Renal pelvis (tissue), 4 donors: ENCODE data around the gene PPP1R11. TPM values are rescaled to one million over a fixed set of nuclear protein-coding genes. Genes with fewer than 3 reads are reported as not detected.

Source experiments
- DNase-seq: peaks from one replicate; pipeline ENCODE4 v3.0.0-alpha.2; 2013
- polyA plus RNA-seq, 3 donors: library from polyadenylated mRNA; unstranded; fragments of 120-200 nt; gene quantifications; one replicate each; pipeline ENCODE4 v1.2.1, GENCODE V29; 2013; ENCODE audit not compliant: insufficient read length in 3 of 3

PPP1R11 gene
- polyA plus RNA-seq, 3 donors = 60.5 to 63.7 (median 62.6) TPM

DNA sequence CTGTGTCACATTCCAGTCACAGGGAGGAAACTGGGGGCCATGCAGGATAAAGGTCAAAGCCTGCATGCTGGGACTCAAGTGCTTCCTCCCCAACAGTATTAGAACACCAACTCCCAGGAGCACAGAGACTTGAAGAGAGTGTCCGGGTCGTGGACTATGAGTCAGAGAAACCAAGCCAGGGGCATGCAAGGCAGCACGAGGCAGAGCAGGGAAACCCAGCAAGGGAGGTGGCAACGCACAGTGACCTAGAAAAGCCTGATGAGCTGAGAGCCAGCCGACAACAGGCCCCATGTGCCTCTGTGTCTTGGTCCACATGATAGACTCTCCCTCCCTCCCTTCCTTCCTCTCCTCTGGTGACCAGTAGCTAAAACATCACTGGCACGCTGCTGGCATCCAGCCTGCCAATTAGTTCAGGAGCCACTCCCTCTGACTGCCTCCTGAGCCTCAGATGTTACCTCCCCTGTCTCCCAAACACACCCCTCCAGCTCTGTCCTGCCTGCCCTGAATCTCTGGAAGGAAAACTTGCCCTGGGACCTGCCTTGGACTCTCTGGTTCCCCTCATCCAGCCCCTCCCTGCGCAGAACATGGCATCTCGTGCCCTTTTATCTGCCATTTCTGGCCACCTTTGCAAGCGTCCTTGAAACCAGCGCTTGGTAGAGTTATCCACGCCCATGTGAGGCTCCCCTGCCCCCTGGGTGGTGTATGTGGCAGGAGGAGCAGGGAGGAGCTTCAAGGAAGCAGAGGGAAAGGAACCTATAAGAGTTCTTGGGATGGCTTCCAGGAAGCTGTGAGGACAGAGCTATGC, 24.8 kb downstream of the PPP1R11 start:
- no peak for DNase-seq

- no peak for DNase-seq
Measured at GRCh38 chr6:30092852-30093543, 26.0 kb downstream of the PPP1R11 start.

DNA sequence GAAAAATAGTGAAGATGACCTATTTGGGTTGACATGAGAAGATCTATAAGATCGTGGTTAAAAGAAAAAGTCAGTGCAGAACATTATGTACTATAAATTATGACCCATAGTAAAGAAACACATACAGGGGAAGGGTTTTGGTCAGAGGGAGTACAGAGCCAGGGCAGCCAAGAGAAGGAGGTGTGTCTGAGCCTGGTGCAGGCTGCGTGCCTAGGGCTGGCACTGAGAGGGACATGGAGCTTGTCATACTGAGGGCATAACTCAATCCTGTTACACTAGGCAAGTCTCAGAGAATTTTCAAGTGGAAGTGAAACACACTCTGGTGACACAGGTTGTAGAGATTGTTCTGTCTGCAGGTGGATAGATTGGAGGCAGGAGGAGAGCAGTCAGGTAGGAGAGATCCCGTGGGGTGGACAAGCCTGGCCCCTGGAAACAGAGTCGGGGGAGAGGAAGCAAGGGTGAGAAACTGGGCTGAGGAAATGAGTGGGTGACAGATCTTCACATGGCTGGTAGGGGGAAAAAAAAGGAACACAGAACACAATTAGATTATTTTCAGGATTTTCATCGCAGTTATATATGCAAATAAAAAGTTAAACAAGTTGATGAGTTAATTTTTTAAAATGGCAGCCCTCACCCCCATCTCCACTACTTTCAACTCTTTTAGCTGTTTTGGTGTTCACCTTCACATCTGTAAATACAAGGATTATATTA, 27.1 kb downstream of the PPP1R11 start:
- no peak for DNase-seq

GRCh38 chr6:30096829-30097228, 29.8 kb downstream of the PPP1R11 start:
- DNase-seq = no peak

- DNase-seq = no peak
Measured at GRCh38 chr6:30097902-30098768, 31.1 kb downstream of the PPP1R11 start.

- no peak for DNase-seq
Measured at GRCh38 chr6:30100154-30100553, 33.2 kb downstream of the PPP1R11 start.

- no peak for DNase-seq
Measured at GRCh38 chr6:30100585-30101443, 33.8 kb downstream of the PPP1R11 start.

DNA sequence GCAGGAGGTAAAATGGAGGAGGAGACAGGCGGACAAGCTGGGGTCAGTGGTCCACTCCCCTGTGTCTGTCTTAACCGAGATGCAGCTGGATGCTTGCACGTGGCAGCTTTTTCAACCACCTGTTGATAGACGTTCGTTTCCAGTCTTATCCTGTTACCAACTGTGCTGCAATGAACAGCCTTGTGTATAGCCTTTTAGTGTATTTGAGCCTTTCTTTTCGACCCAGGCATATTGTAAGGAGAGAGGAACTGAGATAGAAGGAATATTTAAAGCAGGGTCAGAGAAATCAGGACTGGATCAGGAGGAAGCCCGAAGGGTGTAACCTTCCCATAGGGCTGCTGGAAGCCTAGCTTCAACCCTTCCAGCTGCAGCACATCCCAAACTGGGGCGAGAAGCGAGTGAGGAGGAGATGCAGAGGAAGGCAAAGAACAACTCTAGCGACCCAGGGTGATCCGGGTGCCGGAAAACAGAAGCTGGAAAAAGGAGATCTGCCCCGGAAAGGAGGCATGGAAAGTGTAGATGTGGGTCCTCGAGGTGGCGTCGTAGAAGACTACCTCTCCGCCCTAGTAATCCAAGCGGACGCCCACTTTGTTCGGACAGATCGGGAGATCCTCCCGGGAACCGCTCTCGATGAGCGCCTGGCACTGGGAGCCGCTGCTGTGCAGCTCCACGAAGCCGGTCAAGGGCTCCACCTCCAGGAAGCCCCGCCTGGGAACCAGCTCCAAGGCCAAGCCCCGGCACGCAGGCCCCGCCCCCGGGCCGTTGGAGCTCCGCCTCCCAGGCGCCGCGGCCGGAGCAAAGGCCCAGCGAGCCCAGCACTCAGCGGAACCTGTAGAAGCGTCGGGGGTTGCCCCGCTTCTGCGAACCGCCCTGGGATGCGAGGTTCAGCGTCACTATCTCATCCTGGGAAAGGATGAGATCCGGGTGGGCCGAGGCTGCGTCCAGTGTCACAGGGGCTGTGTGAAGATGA, 34.7 kb downstream of the PPP1R11 start:
- DNase-seq = peak; percentile 73

DNA sequence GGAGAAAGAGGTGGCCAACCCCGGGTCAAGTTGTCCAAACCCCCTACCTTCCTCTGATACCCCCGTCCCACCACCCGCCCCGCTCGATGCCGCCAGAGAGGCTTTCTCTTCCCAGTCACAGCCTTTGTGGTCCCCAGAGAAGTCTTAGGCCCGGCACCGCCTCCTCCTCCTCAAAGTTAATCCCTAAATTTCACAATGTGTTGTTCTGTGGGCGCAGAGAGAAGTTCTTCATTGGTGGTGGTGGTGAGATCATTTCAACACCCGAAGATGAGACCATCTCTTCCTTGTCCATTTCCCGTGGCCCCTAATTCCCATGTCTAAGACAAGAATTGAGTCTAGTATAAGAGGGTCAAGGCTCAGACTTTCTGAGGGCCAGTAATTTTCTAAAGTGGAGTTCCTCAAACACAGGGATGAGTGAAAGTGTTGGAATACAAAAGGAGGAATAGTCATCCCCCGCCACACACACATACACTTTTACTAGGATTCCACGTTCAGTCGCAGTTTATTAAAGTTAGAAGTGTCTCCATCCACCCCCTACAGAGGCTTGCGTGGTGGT, 35.5 kb downstream of the PPP1R11 start:
- no peak for DNase-seq

- peak; percentile 87 for DNase-seq
Measured at GRCh38 chr6:30102970-30103871, 36.2 kb downstream of the PPP1R11 start.

- DNase-seq = no peak
Measured at GRCh38 chr6:30103872-30104179, 36.8 kb downstream of the PPP1R11 start.

DNA sequence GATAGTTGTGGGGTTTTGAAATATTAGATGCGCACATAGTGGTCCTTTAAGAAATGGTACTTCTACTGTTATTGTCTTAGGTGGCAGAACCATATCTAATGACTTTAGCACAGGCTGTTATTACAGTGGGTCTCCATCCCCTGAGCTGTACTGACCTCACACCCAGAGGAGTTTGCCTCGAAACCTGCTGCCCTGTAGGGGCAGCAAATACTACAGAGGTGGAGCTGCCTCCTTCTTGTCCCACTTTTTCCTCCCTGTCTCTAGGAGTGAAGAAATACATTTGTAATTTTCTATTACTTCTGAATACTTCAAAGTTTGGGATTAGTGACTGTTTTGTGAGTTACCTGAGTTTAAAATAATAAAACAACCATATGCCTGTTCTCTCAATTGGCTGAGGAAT, 37.7 kb downstream of the PPP1R11 start:
- DNase-seq = no peak

GRCh38 chr6:30111266-30111856, 44.4 kb downstream of the PPP1R11 start:
- no peak for DNase-seq

DNA sequence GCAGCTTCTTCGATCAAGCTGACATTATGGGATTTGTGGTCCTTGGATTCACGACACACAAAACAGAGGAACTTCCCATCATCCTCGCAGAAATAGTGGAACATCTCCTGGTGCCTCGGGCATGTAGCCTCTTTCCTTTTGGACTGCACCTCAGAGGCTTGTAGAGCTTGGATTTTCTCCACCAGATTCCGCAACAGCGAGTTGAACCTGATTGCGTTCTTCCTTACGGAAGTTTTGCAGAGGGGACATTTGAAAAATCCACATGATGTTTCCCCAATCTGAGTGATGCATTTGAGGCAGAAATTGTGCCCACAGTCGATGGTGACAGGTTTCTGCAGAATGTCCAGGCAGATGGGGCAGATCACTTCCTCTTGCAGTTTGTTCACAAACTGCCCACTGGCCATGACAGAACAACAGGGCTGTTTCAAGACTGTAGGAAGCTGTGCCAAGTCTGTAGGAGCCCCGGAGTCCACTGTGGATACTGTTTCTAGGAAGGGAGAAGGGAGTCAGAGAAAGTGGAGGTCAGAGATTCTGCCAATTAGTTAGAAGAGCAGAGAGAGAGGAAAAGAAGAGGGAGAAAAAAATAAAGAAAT, 45.5 kb downstream of the PPP1R11 start:
- no peak for DNase-seq

DNA sequence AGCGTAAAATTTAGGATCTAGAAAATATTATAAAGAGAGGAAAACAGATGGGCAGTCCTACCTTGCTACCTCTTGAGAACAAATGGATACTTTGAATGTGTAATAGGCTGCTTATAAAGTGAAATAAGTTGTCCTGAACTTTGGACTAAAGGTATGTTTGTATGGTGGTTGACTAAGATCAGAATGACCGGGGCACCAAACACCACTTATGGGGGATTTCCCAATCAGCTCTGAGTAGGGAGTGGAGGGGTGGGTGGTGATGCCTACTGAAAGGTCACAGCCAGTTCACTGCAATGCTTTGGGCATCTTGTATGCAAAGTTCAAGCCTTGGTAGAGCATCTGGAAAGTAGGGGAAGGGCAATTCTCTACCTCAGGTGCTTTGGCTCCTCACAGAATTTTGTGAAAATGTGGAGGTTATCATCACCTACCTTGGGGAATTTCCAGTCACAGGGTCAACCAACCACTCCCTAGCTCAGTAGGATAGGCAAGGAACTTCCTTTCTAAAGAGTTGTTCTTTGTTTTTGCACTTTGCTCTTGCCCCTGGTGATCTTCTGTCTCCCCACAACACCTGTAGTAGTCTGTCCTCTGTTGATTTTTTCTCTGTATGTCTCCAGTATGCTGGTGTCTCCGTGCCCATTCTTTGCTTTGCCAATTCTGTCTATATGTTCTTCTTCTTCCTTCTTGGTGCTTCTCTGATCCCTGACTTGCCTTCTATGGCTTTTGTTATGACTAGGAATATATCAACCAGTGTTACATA, 46.2 kb downstream of the PPP1R11 start, which contains the start of gene TRIM31:
Gene TRIM31, minus strand, starts transcription at position 88 of the 757 bp plus-strand sequence. CDS start 285 bp downstream, outside the sequence.
- no peak for DNase-seq

DNA sequence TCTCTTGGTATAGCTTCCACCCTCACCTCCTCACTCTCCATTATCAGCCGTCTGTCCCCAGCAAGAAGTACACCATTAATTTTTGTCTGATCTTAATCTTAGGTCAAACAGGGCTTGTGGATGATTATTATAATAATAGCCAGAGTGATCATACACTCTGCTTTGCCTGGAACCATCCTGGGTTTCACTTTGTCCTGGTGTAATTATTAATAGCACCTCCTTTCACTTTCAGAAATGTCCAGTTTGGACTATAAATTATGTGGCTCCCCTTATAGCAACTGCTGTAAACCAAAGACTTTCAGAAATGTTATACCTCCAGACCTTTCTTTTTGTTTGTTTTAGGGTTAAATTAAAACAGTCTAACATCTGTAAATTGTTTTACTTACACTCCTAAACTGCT, 46.8 kb downstream of the PPP1R11 start:
- no peak for DNase-seq

- no peak for DNase-seq
Measured at GRCh38 chr6:30116724-30117123, 49.7 kb downstream of the PPP1R11 start.
